ENCODE measurements around the gene OTOG.

DNA sequence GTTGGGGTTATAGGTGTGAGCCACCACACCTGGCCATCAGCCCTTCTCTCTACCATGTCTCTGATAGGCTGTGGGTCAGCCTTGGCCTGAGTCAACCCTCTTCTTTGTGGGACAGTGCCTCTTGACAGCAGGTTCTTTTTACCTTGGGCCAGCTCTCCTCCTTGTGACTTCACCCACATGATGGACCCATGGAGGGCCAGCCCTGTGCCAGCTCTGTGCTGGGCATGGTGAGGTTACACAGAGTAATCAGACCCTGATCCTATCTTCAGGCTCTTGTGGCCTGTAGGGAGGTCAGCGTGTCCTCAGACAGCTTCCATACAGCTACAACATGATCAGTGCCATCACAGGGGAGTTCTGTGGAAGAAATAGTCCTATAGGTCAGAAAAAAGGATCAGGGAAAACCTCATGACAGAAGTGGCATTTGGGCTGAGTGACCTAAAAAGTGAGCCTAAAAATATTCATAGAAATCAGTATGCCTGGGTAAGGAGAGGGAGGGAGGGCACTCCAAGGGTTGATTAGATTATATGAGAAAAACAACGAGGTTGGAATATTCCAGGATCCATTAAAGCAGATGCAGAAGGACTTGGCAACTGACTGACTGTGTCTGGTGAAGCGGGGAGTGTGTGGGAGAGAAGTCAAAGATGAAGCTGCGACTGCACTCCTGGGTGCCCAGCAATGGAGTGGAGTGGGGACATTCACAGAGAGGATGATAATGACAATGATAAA lies 17.1 kb downstream of the OTOG start:
- TF ChIP-seq CTCF (conservative IDR thresholded peaks at IDR 0.05; ENCODE audit: low read length): no peak
- TF ChIP-seq EZH2phosphoT487 (IDR thresholded peaks at IDR 0.05; ENCODE audit: borderline replicate concordance): no peak
